Measurements from ENCODE around the gene SMAD6.
A peak's percentile ranks its signal among the peaks of the same experiment; 100 is the strongest.

SMAD6 gene

GRCh38 chr15:66653852-66654251 lies 48.2 kb upstream of the SMAD6 start:
- H3K9ac ChIP-seq (ENCODE audit: low read depth, low read length, poor library complexity, severe bottlenecking), result peak overlapping the region; percentile 27
- no peak for TF ChIP-seq EZH2phosphoT487 (IDR thresholded peaks at IDR 0.05; ENCODE audit: borderline replicate concordance)
- TF ChIP-seq, protein P1, sequence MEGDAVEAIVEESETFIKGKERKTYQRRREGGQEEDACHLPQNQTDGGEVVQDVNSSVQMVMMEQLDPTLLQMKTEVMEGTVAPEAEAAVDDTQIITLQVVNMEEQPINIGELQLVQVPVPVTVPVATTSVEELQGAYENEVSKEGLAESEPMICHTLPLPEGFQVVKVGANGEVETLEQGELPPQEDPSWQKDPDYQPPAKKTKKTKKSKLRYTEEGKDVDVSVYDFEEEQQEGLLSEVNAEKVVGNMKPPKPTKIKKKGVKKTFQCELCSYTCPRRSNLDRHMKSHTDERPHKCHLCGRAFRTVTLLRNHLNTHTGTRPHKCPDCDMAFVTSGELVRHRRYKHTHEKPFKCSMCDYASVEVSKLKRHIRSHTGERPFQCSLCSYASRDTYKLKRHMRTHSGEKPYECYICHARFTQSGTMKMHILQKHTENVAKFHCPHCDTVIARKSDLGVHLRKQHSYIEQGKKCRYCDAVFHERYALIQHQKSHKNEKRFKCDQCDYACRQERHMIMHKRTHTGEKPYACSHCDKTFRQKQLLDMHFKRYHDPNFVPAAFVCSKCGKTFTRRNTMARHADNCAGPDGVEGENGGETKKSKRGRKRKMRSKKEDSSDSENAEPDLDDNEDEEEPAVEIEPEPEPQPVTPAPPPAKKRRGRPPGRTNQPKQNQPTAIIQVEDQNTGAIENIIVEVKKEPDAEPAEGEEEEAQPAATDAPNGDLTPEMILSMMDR (conservative IDR thresholded peaks at IDR 0.05; ENCODE audit: low read length), result no peak
- H3K36me3 ChIP-seq (ENCODE audit: insufficient read depth, low read length), result no peaks in the 10 kb centered on the region
- H3K9me3 ChIP-seq (ENCODE audit: insufficient read depth, low read depth, low read length), result no peaks in the 10 kb centered on the region
- H2AFZ ChIP-seq (ENCODE audit: low read length), result no peak overlapping the region
- no peaks in the 10 kb centered on the region for H4K20me1 ChIP-seq (ENCODE audit: insufficient read depth, low read length, poor library complexity, severe bottlenecking)
- no peak overlapping the region for H3K4me3 ChIP-seq (ENCODE audit: low read length, poor library complexity, severe bottlenecking)
- no peaks in the 10 kb centered on the region for H3K27me3 ChIP-seq (ENCODE audit: insufficient read depth, low read length, poor library complexity, severe bottlenecking)
- no peaks in the 10 kb centered on the region for H3F3A ChIP-seq (ENCODE audit: low read depth)
- H3K4me1 ChIP-seq (ENCODE audit: insufficient read depth, low read length, poor library complexity, severe bottlenecking), result peaks cover 3% of the 10 kb centered on the region
- peak overlapping the region; percentile 9 for H3K4me2 ChIP-seq (ENCODE audit: low read depth, low read length, poor library complexity, severe bottlenecking)
- H3K9me2 ChIP-seq (replicated peaks; ENCODE audit: low read depth, low read length), result no peaks in the 10 kb centered on the region
- H3K79me2 ChIP-seq (ENCODE audit: insufficient read depth, low read length), result peaks cover 7% of the 10 kb centered on the region; the same call in 1 of the 2 replicates

DNA sequence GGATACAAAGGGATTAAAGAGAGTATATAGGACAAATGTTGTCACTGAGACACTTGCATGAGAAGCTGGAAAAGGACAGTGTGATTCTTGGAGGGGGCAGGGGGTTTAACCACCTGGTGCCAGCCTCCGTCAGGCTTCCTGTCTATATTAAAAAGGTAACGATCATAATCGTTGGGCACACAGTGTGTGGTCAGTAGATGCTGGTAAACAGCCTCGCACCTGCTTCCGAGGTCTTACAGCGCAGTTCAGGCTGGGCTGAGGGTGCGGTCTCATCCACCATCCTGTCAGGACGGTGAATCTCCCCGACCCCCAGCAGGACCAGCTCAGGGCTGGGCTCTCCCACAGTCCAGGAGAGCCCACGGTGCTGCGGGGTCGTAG lies 47.7 kb upstream of the SMAD6 start:
- no peaks in the 10 kb centered on the region for H3K27me3 ChIP-seq (ENCODE audit: insufficient read depth, low read length, poor library complexity, severe bottlenecking)
- peaks cover 7% of the 10 kb centered on the region; the same call in 1 of the 2 replicates for H3K79me2 ChIP-seq (ENCODE audit: insufficient read depth, low read length)
- peak overlapping the region; percentile 38 for H3K4me2 ChIP-seq (ENCODE audit: low read depth, low read length, poor library complexity, severe bottlenecking)
- H3K9me3 ChIP-seq (ENCODE audit: insufficient read depth, low read depth, low read length), result no peaks in the 10 kb centered on the region
- H4K20me1 ChIP-seq (ENCODE audit: insufficient read depth, low read length, poor library complexity, severe bottlenecking), result no peaks in the 10 kb centered on the region
- TF ChIP-seq, protein P1 (conservative IDR thresholded peaks at IDR 0.05; ENCODE audit: low read length), result no peak
- no peak for TF ChIP-seq EZH2phosphoT487 (IDR thresholded peaks at IDR 0.05; ENCODE audit: borderline replicate concordance)
- H3K4me3 ChIP-seq (ENCODE audit: low read length, poor library complexity, severe bottlenecking), result peak overlapping the region; percentile 26
- no peaks in the 10 kb centered on the region for H3K9me2 ChIP-seq (replicated peaks; ENCODE audit: low read depth, low read length)
- H3K4me1 ChIP-seq (ENCODE audit: insufficient read depth, low read length, poor library complexity, severe bottlenecking), result peaks cover 3% of the 10 kb centered on the region
- no peak overlapping the region for H2AFZ ChIP-seq (ENCODE audit: low read length)
- H3F3A ChIP-seq (ENCODE audit: low read depth), result no peaks in the 10 kb centered on the region
- no peaks in the 10 kb centered on the region for H3K36me3 ChIP-seq (ENCODE audit: insufficient read depth, low read length)
- H3K9ac ChIP-seq (ENCODE audit: low read depth, low read length, poor library complexity, severe bottlenecking), result peak overlapping the region; percentile 77

DNA sequence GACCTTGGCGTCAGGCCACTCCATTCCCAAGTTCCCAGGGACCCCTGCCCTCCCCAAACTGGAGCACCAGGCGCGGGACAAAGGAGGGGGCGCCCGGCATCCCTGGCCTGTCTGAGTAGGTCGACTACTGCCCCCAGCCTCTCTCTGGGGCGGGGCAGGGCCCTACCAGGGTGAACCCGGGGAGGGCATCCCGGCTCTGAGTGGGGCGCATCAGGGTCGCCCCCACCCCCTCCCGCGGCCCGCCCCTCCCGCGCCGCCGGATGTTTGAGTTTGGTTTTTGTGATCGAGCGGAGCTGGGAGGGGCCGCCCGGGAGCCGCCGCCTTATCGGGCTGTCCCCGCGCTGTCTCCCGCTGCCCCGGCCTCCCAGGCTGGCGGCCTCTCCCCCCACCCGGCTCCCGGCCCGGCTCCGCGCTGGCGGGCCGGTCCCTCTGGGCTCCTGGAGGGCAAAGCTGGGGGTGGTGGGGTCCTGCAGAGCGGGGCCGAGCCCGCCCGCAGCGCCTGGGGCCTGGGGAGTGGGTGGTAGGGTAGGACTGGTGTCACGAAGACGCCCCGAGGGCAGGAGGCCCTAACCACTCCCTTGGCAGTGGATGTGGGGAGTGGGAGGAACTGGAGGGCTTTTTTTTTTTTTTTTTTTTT lies 47.2 kb upstream of the SMAD6 start:
- peak overlapping the region; percentile 62 for H3K4me3 ChIP-seq (ENCODE audit: low read length, poor library complexity, severe bottlenecking)

More for the DNA sequence above, 47.2 kb upstream of the SMAD6 start:
- Histone ChIP-seq H3K27me3 (ENCODE audit: insufficient read depth, low read length, poor library complexity, severe bottlenecking) (no peaks in the 10 kb centered on the region), H3F3A (ENCODE audit: low read depth) (no peaks in the 10 kb centered on the region), H3K9me3 (ENCODE audit: insufficient read depth, low read depth, low read length) (no peaks in the 10 kb centered on the region), H3K36me3 (ENCODE audit: insufficient read depth, low read length) (no peaks in the 10 kb centered on the region), H4K20me1 (ENCODE audit: insufficient read depth, low read length, poor library complexity, severe bottlenecking) (no peaks in the 10 kb centered on the region), H3K4me1 (ENCODE audit: insufficient read depth, low read length, poor library complexity, severe bottlenecking) (peaks cover 3% of the 10 kb centered on the region), H3K9ac (ENCODE audit: low read depth, low read length, poor library complexity, severe bottlenecking) (peak overlapping the region; percentile 77), H2AFZ (ENCODE audit: low read length) (no peak overlapping the region), H3K9me2 (replicated peaks; ENCODE audit: low read depth, low read length) (no peaks in the 10 kb centered on the region), H3K4me2 (ENCODE audit: low read depth, low read length, poor library complexity, severe bottlenecking) (peak overlapping the region; percentile 38), H3K79me2 (ENCODE audit: insufficient read depth, low read length) (peaks cover 7% of the 10 kb centered on the region; the same call in 1 of the 2 replicates)
- TF ChIP-seq, protein P1 (conservative IDR thresholded peaks at IDR 0.05; ENCODE audit: low read length), result no peak
- no peak for TF ChIP-seq EZH2phosphoT487 (IDR thresholded peaks at IDR 0.05; ENCODE audit: borderline replicate concordance)
